SKM-1 (cell line): Measurements from ENCODE around the gene VCX2.
"Not testable (repeated sequence)": the region's sequence is repeated elsewhere in the genome, so short reads cannot be mapped to it uniquely, and the experiment has no call there.

ENCODE experiments used
- DNase-seq: peaks from one replicate; lab custom pipeline; 2025; ENCODE audit not compliant: unreplicated experiment; lab: John Stamatoyannopoulos, UW

Gene VCX2

GRCh38 chrX:8171169-8171568, at the start of gene VCX2:
Gene VCX2 (minus strand): TSS chrX:8171267. CDS start chrX:8170643, 624 bp downstream.
- DNase-seq: not testable (repeated sequence)

- no peak for DNase-seq
Observed at GRCh38 chrX:8204943-8205342, 33.9 kb upstream of the VCX2 start.

GRCh38 chrX:8204169-8204935, 33.3 kb upstream of the VCX2 start:
- DNase-seq: no peak

DNA sequence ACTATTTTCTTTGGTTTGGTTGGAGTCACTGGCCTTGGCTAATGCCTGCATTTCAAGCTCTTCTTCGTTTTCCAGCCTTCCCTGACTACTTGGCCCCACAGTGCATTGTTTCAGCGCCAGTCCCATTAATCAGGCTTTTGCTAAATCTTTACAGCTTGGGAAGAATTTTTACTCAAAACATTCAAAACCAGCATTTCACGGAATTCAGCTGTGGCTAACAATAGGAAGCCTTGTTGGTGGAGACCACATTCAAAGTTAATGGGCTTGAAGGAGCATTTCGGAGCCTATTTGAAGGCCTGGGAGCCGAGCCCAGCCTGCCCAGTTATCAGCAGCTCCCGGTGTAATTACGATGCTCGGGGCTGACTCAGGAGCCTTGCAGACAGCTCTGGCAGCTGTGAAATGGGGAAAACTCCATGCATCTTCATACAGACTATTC, 30.8 kb upstream of the VCX2 start:
- no peak for DNase-seq

DNA sequence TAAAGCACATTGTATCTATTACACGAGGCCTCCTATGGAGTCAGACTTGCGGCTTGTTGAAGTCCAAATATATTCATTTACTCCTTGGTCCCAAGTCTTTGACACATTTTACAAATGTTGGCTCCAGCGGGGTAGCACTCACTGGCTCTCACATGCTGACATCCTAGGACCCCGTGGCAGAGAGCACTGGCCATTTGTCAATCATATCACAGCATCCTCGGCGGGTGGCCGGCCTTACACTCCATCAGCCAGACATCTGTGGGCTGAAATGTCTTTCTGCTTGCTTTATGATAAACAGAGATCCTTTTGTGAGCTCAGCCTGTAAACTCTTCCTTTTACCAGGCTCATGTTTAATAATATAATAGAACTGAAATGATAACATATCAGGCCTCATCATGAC, 25.7 kb upstream of the VCX2 start:
- no peak for DNase-seq

DNA sequence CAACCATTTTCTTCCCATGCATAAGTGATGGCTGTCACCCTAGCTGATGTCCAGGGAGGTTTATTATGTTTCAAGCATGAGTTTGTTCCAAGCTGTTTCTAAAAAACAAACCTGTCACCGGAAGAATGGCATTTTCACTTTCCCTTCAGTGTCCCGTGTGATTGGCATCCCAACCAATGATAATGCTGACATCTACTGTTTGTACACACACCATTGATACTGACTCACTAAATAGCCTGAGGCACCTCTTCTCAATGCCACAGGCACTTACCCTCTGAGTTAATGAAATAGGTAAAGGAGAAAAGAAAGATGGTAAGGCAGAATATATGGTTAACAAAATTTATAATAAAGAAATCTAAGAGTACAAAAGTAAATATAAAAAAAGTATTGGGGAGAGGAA, 23.1 kb upstream of the VCX2 start:
- DNase-seq: no peak

DNA sequence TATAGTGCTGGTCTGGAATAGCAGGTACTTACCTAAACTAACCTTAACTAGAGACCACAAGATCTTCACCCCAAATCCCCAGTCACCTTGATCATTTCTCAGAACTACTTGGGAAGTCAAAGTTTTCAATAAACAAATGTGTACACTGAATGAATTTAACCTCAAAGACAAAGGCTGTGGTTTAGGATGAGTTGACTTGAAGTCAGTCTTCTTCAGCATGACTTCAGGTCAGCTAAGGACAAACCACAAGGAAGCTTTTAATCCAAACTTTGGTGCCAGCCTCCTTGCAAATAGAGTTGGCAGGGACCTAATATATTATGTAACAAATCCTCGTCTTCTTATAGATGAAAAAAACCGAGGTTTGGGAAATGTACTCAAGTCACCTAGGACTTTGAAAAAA, 21.2 kb upstream of the VCX2 start:
- DNase-seq: no peak

GRCh38 chrX:8191022-8191421, 20.0 kb upstream of the VCX2 start:
- DNase-seq: no peak

- no peak for DNase-seq
Observed at GRCh38 chrX:8190341-8190830, 19.3 kb upstream of the VCX2 start.

GRCh38 chrX:8189096-8189830, 18.2 kb upstream of the VCX2 start:
- DNase-seq: no peak

- DNase-seq: no peak
Observed at GRCh38 chrX:8183346-8183745, 12.3 kb upstream of the VCX2 start.

- DNase-seq: no peak
Observed at GRCh38 chrX:8179656-8180055, 8.6 kb upstream of the VCX2 start.

- DNase-seq: not testable (repeated sequence)
Observed at GRCh38 chrX:8154011-8154410, 17.1 kb downstream of the VCX2 start.

- DNase-seq: no peak
Observed at GRCh38 chrX:8147226-8147625, 23.8 kb downstream of the VCX2 start.

DNA sequence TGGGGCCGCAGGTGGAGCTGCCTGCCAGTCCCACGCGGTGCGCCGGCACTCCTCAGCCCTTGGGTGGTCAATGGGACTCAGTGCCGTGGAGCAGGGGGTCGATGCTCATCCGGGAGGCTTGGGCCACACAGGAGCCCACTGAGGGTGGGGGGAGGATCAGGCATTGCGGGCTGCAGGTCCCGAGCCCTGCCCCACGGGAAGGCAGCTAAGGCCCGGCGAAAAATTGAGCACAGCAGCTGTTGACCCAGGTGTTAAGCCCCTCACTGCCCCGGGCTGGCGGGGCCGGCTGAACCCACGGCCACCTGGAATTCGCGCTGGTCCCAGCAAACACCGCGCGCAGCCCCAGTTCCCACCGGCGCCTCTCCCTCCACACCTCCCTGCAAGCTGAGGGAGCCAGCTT, 26.1 kb downstream of the VCX2 start:
- DNase-seq: no peak

DNA sequence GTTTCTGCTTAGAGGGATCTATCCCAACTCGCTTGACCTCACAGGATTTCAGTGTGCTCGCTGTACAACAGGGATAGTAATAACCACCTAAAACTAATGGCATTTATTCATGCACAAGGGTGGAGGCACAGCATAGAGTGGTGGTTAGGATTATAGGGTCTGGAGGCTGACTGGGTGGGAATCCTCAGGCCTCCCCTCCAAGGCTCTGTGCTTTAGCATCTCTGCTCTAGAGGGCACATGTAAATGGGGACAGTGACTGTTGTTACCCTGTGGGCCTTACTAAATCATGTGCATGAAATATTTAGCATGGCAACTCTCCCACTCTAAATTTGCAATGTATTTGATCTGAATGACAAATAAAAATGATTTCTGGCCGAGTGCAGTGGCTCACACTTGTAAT, 29.2 kb downstream of the VCX2 start:
- no peak for DNase-seq

DNA sequence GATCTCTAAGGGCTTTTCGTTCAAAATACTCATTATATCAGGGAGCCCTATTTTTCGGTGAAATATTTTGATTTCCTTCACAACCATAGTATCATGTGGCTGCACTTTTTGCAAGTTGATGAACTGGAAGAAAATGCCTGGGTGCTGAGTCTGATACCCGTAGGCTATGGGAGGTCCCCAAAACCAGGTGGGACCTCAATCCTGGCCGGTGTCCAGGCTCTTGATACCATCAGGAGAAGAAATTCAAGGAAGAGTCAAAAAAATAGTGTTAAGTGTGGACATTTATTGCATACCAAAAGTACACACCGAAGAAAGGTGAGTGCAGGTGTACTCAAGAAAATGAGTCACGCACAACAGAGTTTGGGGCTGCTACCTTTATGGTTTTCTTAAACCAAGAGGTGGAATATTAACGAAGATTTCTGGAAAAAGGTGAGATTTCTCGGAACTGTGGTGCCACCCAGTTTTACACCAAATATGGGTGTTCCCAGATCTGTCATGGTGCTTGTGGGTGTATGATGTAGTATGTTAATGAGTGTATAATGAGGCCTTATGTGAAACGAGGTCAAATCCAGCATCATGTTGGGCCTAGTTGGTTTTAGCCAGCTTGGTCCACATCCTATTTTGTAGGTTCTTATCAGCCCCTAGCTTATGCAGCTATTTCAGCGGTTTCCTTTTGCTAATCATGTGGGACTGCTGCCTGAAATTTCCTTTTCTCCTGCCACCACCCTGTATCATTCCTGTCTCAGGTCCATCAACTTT, 29.9 kb downstream of the VCX2 start:
- DNase-seq: no peak

DNA sequence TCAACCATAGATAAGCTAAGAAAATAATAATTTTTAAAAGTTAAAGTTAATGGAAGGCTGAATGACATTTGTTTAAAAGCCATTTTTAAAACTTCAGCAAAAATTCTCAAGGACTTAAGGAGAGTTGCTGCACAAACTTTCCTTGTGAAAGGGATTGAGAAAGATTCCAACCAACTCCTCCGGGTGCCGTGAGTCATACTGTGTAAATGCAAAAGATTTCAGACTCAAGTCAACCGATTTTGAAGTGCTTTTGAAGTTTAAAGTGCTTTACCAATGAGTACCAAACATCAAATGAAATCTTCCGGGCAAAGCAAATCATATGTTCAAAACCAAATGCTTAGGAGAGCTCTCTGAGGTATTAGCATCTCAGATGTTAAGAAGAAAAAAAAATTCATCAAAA, 31.4 kb downstream of the VCX2 start:
- DNase-seq: no peak

- DNase-seq: no peak
Observed at GRCh38 chrX:8138252-8138651, 32.8 kb downstream of the VCX2 start.

DNA sequence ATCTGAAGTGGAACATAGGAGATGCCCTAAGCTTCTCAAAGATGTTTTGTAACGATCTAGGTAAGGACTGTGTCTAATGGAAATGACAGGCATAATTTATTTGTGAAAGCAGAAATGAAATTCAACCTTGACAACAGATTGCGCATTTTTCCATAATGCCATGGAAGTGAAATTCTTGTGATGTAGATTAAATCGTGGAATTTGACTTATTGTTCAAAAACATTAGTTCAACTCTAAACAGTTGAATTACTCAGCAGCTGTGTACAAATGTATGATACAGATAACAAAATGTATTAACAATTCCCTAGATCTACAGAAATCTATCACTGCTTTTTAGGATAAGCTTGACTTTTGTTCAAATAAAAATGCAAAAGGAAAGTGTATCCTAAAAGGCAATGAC, 44.4 kb downstream of the VCX2 start:
- no peak for DNase-seq

DNA sequence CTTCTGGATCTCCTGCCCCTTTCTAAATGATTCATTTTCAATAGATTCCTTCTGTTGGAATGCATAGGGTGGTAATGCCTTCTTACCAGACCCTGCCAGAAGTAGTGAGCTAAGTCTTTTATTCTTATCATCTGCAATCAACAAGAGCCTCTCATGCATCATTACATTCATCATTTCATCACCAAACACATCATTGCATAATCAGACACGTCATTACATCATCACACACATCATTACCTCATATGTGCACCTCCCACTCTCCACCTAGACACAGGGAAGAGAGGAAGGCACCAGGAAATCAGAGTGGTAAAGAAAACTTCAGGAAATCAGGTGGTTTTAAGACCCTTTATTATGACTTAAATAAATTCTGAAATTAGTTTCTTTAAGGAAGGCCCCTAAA, 45.0 kb downstream of the VCX2 start:
- DNase-seq: no peak

GRCh38 chrX:8125566-8125965, 45.5 kb downstream of the VCX2 start:
- no peak for DNase-seq
